HT-29 (cell line): Measurements from ENCODE around the gene SHISAL2A. TPM values are rescaled to one million over a fixed set of nuclear protein-coding genes. Genes with fewer than 3 reads are reported as not detected.

Source experiments
- DNase-seq: peaks from one replicate; pipeline ENCODE4 v3.0.0-alpha.2; 2015; ENCODE audit warnings: low spot score
- total RNA-seq: library from RNA; depleted of rRNA; stranded (reverse); fragments of >200 nt; shearing (Covaris generic); gene quantifications from 2 replicates; pipeline ENCODE4 v1.2.3, GENCODE V29; 2014

Gene SHISAL2A
- total RNA-seq, 1 experiment from 2014 or later, result not detected

GRCh38 chr1:52659356-52659755, 26.4 kb downstream of the SHISAL2A start:
- no peak for DNase-seq

DNA sequence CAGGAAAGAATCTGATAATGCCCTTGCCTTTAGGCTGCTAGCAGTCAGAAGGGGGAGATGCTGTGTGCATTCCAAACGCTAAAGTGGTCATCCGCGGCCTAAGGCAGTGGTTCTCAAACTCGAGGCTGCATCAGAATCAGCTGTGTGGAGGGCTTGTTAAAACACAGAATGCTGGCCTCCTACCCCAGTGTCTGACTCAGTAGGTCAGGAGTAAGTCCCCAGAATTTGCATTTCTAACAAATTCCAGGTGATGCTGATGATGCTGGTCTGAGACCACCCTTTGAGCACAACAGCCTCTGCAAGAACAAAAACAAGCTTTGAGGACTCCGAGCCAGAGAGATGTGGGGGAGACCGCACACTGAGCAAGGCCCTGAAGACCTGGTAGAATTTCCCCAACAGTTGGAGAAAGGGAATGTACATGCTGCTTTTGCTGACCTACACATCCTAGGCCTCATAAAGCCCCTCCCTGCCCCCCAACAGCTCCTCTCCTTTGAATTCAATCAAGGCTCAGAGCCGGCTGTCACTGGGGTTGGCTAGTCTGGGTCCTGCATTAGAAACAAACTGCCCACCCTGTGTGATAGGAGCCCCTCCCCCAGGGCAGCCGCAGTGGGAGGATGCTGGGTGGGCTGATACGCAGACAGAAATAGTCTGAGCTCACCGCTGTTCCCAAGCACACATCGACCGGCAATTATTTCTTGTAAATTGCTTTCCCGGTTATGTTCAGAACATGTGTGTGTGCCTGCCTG, 27.1 kb downstream of the SHISAL2A start:
- no peak for DNase-seq

- DNase-seq, result no peak
Measured at GRCh38 chr1:52660807-52661206, 27.8 kb downstream of the SHISAL2A start.

DNA sequence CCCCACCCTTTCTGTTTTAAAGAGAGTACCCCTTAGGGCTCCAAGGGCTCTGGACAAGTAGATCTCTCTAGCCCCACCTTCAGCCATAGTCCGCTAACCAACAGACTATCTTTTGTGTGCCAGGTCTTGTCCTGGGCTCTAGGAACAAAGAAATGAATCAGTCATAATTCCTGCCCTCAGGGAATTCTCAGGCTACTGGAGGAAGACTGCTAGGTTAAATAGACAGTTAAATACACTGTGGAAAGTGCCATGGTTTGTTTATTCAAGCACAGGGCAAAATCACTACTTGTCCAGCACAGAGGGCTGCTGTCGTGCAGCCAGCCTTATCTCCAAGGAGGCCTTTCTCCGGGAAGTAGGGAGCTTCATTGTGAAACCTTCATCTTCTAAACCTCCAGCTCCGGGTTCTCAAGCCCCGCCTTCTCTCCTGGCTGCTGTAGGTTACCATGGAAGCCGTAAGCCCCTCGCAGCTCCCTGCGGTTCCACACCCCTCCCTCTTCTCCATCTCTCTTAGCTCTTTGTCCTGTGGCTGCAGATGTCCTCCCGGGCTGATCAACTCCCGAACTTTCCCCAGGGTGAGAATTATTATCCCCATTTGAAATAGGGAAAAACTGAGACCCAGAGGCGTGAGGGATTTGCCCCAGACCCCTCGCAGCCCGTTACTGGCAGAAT, 29.8 kb downstream of the SHISAL2A start:
- DNase-seq, result no peak

DNA sequence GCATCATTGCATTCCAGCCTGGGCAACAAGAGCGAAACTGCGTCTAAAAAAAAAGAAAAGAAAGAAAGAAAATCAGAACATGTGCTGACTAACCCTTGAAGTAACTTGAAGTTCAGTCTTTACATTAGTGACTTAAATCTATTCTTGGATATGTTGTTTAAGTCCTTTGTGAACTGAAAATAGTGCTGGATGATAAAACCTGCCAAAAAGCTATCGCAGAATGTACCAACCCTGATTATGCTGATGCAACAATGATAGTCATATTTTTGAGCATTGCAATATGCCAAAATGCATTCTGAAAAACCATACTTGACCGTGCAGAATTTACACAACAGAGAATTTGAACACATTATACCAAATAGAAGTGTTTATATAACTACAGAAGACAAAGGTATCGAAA, 30.7 kb downstream of the SHISAL2A start:
- DNase-seq, result no peak

GRCh38 chr1:52665006-52665941, 32.3 kb downstream of the SHISAL2A start:
- no peak for DNase-seq

GRCh38 chr1:52667290-52667689, 34.3 kb downstream of the SHISAL2A start:
- DNase-seq, result no peak

DNA sequence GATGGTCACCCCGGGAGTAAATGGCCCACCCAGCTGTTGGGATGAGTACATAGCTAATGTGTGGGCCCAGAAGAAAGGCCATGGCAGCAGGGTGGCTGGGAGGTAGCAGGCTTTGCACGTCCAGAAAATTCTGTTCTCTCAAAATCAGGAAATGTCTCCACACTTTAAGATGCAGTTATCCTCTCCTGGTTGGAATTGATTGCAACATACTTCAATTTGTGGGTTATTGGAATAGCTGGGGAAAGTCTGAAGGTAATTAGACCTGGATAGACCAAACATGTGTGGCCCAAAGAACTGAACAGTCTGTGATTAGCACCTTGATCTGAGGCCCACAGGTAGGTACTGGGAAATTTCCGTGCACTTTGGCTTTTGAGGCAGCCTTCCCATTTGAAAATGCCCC, 35.0 kb downstream of the SHISAL2A start:
- DNase-seq, result no peak

DNA sequence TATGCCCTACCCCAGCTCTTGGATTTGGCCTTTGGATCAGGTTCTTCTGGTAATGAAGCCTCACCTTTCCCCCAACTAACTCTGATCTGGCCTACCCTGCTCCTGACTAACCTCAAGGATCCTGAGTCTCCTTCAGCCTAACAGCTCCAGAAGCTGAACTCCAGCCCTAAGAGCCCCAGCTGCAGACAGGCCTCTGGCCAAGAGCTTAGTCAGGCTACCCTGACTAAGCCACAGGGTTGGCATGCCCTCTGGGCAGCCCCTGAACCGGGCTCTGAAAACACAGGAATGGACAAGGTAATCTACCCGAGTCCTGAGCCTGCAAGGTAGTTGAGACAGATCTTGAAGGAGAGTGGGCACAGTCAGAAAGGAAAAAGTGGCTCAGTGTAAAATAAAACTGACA, 35.7 kb downstream of the SHISAL2A start:
- no peak for DNase-seq

- DNase-seq, result no peak
Measured at GRCh38 chr1:52669696-52670095, 36.7 kb downstream of the SHISAL2A start.

GRCh38 chr1:52670604-52671003, 37.6 kb downstream of the SHISAL2A start:
- no peak for DNase-seq

- no peak for DNase-seq
Measured at GRCh38 chr1:52672946-52673345, 40.0 kb downstream of the SHISAL2A start.

- no peak for DNase-seq
Measured at GRCh38 chr1:52673513-52673912, 40.5 kb downstream of the SHISAL2A start.

DNA sequence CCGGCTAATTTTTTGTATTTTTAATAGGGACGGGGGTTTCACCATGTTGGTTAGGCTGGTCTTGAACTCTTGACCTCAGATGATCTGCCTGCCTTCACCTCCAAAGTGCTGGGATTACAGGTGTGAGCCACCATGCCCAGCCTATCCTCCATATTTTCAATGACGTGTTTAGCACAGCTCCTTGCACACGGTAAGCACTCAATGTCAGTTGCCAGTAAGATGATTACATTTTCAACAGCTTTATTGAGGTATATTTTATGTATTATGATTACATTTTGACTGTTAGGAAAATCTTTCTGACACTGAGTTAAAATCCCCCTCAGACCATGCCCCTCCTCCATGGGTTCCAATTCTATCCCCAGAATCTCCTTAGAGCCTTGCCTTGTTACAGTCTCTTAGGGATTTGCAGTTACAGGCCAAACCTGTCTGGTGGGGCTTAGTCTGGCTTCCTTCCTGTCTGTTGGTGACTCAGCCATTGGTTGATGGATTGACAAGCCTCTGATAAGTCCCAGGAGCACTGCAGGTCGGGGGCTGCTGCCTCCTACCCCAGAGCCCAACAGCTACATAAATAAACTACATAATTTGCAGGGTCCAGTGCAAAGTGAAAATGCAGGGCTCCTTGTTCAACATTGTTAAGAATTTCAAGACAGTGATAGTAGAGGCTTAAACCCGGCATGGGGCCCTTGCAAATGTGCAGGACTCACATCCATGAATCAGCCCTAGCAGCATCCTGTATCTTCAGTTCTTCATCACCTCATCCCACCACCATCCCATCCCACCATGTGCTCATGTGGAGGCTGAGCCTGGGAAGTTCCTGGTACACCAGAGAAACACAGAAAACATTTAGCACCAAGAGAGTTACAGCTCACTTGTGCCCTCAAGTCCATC, 41.8 kb downstream of the SHISAL2A start:
- DNase-seq, result peak; percentile 48

DNA sequence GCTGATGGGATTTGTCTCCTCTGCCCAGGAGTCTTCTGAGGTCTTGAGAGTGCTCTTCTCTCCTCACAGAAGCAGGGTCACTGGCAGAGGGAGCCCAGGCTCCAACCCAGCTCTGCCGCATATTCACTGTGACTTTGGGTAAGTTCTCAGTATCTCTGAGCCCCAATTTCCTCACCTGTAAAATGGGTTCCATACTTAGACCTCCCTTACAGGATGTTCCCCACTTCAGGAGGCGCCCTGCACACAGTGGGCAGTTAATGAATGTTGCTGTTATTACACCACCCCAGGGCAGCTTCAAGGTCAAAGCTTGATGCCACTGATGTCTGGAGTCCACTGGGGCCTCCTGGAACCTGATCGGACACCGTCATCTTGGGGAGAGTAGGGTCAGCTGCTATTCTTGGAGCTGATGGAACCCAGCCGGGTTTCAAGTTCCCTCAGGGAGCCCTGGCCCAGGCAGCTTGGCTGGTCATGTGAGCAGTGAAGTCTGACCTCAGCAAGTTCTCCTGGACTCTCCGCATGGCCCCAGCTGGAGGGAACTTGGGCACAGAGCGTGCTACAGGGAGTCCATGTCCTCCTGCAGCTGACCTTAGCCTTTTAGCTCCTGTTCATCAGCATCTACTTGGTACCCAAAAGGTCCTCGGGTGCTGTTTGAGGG, 43.4 kb downstream of the SHISAL2A start:
- no peak for DNase-seq

GRCh38 chr1:52677076-52677806, 44.3 kb downstream of the SHISAL2A start:
- DNase-seq, result no peak

GRCh38 chr1:52679048-52679447, 46.1 kb downstream of the SHISAL2A start:
- DNase-seq, result no peak

DNA sequence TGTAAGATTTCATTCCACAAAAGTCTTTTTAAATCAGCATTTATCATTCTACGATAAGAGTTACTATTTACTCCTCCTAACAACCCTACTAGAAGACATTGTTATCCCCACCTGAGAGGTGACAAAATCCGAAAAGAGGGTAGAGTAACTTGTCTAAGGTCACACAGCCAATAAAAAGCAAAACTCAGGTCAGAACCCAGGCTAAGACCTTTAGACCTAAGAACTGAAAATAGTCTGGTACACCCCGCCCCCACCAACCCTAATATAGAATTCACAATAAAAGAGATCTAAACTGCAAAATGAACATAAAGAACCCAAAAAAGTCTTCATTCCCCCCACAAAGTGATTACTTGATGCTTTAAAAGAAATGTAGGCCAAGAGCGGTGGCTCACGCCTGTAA, 46.5 kb downstream of the SHISAL2A start:
- DNase-seq, result no peak

DNA sequence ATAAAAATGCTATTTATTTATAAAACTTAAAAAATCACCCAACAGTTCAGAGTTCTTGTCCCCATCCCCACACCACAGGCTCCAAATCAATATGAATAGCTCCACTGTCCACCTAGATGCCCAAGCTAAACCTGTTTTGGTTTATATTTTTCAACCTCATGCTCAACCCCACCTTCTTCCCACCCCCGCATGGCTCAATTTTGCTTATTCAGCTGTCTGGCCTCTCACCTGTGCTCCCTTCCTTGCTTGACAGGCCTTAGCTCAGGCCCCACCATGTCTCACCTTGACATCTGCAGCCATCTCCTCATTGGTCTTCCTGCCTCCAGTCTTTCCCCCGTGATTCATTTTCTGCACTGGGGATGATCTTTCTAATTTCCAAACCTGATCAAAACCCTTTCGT, 47.4 kb downstream of the SHISAL2A start:
- DNase-seq, result no peak

- no peak for DNase-seq
Measured at GRCh38 chr1:52681136-52681535, 48.2 kb downstream of the SHISAL2A start.
